GM12875 (cell line): ENCODE results near the gene LIPG.

Source experiments
- H3K4me3 ChIP-seq: one replicate; pipeline ENCODE4 v1.5.1; 2011; ENCODE audit warnings: low read depth, low read length, control low read depth
- TF ChIP-seq, protein P1 (sequence below): IDR thresholded peaks from 2 replicates; pipeline ENCODE4 v1.5.1; 2011; ENCODE audit warnings: low read depth, mild to moderate bottlenecking, control low read depth, inconsistent platforms, low read length, moderate library complexity, borderline replicate concordance; ENCODE audit not compliant: insufficient read depth

LIPG gene

DNA sequence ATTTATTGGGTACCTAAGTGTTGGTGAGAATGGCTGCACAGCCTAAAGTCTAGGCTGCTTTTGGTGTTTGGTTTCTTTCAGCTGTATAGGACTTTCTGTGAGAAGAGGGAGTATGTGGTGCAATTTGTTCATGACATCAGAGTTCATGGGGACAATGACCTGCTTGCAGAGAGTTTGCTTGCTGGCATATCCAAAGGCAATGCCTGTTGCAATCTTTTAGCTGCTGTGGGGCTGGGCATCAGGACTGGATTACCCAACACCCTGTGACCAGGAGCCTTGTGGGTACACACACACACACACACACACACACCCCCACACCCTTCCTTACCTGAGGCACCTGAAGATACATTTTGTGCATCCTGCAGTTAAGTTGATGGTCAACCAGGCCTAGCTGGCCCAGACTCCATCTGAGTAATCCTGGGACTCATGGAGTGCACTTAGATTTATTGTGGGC lies 68.4 kb downstream of the LIPG start:
- TF ChIP-seq, protein P1, sequence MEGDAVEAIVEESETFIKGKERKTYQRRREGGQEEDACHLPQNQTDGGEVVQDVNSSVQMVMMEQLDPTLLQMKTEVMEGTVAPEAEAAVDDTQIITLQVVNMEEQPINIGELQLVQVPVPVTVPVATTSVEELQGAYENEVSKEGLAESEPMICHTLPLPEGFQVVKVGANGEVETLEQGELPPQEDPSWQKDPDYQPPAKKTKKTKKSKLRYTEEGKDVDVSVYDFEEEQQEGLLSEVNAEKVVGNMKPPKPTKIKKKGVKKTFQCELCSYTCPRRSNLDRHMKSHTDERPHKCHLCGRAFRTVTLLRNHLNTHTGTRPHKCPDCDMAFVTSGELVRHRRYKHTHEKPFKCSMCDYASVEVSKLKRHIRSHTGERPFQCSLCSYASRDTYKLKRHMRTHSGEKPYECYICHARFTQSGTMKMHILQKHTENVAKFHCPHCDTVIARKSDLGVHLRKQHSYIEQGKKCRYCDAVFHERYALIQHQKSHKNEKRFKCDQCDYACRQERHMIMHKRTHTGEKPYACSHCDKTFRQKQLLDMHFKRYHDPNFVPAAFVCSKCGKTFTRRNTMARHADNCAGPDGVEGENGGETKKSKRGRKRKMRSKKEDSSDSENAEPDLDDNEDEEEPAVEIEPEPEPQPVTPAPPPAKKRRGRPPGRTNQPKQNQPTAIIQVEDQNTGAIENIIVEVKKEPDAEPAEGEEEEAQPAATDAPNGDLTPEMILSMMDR = no peak
- no peak overlapping the region for H3K4me3 ChIP-seq

DNA sequence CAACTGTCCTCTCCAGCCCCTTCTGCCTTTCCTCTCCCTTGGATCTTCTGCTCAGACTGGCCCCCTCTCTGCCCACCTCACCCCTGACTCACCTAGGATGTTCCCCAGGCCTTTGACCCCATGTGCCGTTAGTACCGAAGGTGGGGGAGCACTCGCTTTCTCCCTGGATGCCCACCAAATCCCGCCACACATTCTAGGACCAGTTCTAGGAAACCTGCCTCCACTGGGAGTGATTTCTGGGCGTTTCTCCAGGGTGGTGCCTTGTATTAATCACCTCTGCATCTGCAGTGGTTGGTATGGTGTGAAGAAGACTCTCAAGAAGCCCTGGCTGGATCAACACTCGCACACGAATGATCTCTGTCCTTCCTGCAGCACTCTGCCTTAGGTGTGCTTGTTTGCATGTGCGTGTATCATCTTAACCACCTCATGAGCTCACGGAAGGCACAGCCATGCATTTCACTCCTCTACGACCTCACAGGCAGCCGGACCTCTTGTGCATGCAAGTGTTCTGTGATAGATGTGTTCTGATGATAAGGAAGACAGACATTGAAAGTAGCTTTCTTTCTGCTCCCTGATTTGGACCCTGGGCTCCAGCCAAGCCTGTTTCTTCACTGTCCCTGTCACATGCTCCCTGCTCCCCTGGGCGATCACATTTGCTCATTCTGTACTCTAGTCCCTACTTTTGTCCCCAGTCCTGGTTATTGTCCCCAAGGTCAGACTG lies 69.4 kb downstream of the LIPG start:
- TF ChIP-seq, protein P1 = no peak
- H3K4me3 ChIP-seq = no peak overlapping the region

DNA sequence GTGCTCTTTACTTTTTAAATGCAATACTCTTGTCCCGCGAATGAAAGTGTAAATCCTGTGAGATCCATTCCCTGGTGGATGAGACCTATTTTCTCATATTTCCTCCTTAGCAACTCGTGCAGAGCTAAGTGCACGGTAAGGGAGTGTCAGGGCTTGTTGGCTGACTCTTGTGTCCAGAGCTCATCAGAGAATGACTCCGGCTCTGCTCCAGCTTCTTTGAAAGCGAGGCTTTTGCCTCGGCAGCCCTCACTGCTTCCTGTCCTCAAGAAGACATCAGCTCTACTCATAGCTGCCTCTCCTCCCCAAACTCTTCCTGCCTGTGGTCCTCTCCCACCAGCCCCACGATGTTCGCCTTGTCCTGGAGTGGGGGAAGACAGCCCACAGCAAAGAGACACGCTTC lies 70.7 kb downstream of the LIPG start:
- no peak overlapping the region for H3K4me3 ChIP-seq
- TF ChIP-seq, protein P1 = no peak

- TF ChIP-seq, protein P1 = no peak
- no peak overlapping the region for H3K4me3 ChIP-seq
These were observed 76.4 kb downstream of the LIPG start for GRCh38 chr18:49638209-49638785.

- H3K4me3 ChIP-seq = no peak overlapping the region
- TF ChIP-seq, protein P1 = no peak
These were observed 77.2 kb downstream of the LIPG start for GRCh38 chr18:49638891-49639557.

DNA sequence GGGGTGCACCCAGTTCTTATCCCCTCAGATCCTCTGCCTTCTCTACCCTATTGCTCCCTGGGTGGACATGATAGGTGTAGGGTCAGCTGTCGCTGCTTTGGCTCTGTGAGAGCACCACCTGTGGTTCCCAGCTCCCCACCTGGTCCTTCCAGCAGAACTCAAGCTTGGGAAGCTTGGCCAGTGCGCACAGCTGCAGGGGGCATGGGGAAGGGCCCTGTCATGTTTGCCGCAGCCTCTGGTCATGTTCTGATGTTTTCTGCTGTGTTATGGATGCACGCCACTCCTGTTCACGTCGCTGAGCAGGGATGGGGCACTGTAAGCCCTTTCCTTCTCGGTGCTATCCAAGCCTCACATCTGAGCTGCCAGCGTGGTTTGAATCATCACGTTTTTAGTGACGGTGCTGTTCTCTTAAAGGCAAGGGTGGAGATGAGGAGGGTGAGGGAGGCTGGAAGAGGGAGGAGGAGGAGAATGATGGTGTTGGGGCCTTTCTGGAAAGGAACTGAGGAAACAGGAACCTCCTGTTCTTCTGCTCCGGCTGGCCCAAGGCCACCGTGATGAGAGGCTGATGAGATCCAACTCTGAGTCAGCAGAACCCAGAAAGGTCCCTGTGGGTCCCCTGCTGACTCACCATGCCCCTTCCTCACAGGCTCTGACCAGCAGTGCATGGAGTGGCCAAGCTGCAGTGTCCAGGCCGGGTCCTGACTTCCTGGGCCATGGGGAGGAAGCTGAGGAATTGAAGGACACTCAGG lies 78.0 kb downstream of the LIPG start:
- H3K4me3 ChIP-seq = no peak overlapping the region
- TF ChIP-seq, protein P1 = no peak
